ENCODE data around the gene WDR48.
A peak's percentile ranks its signal among the peaks of the same experiment; 100 is the strongest.

WDR48 gene

GRCh38 chr3:39143051-39143885 is 91.5 kb downstream of the WDR48 start:
- DNase-seq: peak; percentile 62

- no peak for DNase-seq
Observed at GRCh38 chr3:39144095-39144747, 92.4 kb downstream of the WDR48 start.

GRCh38 chr3:39144748-39145380 is 93.0 kb downstream of the WDR48 start:
- DNase-seq: peak; percentile 62

GRCh38 chr3:39146083-39146501 is 94.3 kb downstream of the WDR48 start:
- DNase-seq: no peak

All from activated effector memory CD4-positive, alpha-beta T cell treated with anti-CD3 and anti-CD28 coated beads, Interleukin-2, amount 50 U/mL, for 16 hours (primary cell).